Skin epidermis (tissue), 12 donors: ENCODE results near the gene ABCC3.

Experiments
- H3K27ac ChIP-seq, 21 experiments: fragments of 200-600 bp; sonication (generic) in 11 of 21; one replicate each; pipeline ENCODE4 v1.5.0; 2020; ENCODE audit warnings: mild to moderate bottlenecking in 3 of 21, inconsistent platforms in 2 of 21, moderate library complexity in 2 of 21
- H3K4me3 ChIP-seq, 7 experiments: fragments of 200-600 bp; sonication (generic) in 2 of 7; one replicate each; pipeline ENCODE4 v1.5.0; 2020; ENCODE audit warnings: inconsistent platforms in 2 of 7, mild to moderate bottlenecking in 2 of 7, moderate library complexity in 1 of 7

ABCC3 gene

DNA sequence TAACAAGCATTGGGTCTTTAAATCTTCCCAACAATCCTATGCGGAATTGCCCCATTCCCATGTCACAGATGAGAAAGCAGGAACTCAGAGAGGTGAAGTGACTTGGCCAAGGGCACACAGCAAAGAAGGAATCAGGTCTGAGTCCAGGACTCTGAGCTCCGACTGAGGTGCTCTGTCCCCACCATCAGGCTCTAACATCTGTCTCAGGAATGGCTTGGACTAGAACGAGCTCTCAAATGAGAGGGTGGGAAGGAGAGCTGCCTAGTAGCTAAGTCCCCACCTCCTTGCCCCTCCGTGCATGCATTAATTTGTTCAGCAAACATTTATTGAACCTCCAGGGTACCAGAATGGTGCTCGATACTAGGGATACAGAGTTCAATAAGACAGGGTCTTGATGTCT is 26.7 kb downstream of the ABCC3 start:
- H3K27ac ChIP-seq = peak overlapping the region in 15 of 21 experiments; percentile 3 to 77 (median 55)
- no peak overlapping the region for H3K4me3 ChIP-seq

DNA sequence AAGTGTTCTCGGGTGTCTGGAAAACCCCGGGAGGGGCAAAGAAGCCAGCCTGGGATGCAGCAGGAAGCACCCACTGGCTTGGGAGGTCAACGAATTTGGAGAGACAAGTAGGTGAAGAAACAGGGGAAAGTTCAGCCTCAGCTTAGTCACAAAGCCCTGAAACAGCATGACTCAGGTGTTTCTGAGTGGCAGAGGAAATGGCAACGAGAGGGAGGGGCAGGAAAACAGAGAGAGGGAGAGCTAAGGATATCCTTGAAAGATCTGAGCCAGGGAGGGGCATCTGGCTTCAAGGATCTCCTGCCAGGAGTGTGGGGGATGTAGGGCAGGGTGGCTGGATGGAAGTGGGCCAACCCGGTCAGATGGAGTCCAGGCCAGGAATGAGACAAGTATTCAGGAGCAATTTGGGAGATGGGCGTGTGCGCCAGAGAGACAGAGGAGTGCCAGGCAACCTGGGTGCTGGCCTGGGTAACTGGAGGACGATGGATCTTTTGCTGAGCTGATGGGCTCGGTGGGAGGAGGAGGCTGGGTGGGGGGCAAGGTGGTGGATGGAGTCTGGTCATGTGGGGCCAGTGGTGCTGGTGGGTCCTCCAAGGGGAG is 27.2 kb downstream of the ABCC3 start:
- no peak overlapping the region for H3K4me3 ChIP-seq
- peak overlapping the region in 14 of 21 experiments; percentile 8 to 74 (median 52) for H3K27ac ChIP-seq

DNA sequence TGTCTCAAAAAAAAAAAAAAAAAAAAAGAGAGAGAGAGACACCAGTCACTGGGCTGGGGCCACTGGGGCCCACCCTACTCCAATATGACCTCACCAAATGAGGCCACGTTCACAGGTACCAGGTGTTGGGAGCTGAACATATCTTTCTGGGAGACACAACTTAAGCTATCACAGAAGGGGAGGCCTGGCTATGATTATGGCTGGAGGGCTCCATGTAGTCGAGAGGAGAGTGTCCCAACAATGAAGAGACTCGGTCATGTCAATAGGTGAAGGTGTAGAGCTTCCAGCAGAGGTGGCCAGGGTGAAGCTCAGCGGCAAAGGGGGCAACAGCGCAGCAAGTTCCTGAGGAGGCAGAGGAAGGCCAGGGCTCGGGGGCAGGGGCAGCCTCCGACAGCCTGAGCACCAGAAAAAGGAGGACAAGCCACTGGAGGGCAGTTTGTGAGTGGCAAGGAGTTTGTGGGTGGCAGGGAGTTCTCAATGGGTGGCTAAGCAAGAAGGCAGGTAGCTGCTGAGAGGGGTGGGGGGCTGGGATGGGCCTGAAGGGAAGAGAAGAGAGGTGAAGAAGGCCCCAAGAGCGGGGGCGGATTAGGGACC is 28.0 kb downstream of the ABCC3 start:
- Histone ChIP-seq H3K4me3 (no peak overlapping the region), H3K27ac (peak overlapping the region in 6 of 21 experiments; percentile 17 to 74 (median 64))

DNA sequence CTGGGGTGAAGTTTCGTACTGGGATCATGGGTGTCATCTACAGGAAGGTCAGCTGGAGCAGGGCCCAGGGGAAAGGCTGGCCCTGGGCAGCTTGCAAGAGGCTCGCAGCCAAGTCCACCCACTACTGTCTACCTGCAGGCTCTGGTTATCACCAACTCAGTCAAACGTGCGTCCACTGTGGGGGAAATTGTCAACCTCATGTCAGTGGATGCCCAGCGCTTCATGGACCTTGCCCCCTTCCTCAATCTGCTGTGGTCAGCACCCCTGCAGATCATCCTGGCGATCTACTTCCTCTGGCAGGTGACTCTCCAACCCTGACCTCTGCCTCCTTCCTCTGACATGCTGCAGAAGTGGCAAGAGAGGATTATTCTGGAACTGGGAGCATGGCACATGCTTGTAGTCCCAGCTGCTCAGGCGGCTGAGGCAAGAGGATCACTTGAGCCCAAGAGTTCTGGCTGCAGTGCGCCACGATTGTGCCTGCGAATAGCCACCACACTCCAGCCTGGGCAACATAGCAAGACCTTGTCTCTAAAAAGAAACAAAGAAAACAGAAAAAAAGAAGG is 29.2 kb downstream of the ABCC3 start:
- Histone ChIP-seq H3K27ac (no peak overlapping the region), H3K4me3 (no peak overlapping the region)

DNA sequence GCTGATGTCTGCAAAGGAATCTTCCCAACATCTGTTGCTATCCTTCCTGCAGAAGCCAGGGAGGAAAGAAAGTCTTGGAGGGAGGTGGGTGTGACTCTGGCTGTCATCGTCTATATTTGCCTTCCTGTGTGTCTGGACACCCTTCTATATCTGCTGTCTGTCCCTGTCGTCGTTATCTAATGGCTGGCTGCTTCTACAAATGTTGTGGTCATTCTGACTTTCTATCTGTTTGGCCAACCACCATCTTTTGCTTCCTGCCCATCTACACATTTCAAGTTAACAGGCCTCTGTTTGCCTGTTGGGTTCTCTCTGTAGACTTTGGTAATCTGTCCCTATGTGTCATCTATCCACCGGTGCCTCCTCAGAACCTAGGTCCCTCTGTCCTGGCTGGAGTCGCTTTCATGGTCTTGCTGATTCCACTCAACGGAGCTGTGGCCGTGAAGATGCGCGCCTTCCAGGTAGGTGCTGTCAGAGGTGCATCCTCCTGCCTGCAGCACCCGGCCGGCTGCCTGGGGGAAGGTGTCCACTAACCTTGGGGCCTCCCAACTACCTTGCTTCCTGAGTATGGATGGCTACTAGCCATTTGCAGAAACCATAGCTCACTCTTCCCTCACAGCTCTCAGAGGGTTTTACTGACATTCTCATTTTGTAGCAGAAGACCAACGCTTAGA is 30.2 kb downstream of the ABCC3 start:
- no peak overlapping the region for H3K27ac ChIP-seq

DNA sequence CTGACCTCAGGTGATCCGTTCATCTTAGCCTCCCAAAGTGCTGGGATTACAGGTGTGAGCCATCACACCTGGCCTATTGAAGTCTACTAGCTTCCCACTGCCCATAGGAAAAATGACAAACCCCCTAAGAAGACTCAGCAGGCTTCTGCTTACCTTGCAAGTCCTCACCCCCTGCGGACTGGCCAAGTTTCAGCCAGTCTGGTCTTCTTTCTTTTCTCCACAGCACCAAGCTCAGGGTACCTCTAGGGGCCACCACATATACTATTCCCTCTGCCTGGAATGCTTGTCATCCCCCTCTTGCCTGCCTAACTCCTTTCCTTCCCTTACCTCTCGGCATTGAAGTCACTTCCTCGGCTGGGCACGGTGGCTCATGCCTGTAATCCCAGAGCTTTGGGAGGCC is 31.2 kb downstream of the ABCC3 start:
- H3K27ac ChIP-seq = no peak overlapping the region

More for the DNA sequence above, 30.2 kb downstream of the ABCC3 start:
- H3K4me3 ChIP-seq = no peak overlapping the region

DNA sequence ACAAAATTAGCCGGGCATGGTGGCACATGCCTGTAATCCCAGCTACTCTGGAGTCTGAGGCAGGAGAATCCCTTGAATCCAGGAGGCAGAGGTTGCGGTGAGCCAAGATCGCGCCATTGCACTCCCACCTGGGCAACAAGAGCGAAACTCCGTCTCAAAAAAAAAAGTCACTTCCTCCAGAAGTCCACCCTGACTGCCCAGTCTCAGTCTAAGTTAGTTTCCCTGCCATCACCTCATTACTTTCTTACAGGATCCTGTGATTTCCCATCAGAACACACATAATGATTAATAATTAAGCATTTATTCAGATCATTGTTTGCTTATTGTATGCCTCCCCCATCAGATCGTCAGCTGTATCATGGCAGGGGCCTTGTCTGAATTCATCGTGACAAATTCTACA is 31.6 kb downstream of the ABCC3 start:
- no peak overlapping the region for H3K27ac ChIP-seq

More for the DNA sequence above, 31.2 kb downstream of the ABCC3 start:
- H3K4me3 ChIP-seq = no peak overlapping the region

DNA sequence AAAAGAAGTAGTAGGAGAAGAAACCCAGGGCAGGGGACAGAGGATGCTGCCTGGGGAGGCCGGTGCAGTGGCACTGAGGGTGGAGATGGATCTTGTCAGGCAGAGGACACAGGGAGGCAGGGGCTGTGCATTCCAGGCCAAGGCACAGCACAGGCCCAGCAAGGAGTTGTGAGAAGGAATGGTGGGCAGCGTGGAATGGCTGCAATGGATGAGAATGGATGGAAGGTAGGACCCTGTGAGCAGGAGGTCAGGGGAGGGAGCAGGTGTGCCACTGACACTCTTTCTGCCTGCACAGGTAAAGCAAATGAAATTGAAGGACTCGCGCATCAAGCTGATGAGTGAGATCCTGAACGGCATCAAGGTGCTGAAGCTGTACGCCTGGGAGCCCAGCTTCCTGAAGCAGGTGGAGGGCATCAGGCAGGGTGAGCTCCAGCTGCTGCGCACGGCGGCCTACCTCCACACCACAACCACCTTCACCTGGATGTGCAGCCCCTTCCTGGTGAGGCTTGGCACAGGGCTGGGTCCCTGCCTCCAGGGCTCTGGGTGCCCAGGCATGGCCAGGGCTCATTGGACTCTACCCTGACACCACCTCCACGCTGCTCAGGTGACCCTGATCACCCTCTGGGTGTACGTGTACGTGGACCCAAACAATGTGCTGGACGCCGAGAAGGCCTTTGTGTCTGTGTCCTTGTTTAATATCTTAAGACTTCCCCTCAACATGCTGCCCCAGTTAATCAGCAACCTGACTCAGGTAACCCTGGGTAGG is 32.8 kb downstream of the ABCC3 start:
- no peak overlapping the region for H3K27ac ChIP-seq
- no peak overlapping the region for H3K4me3 ChIP-seq

More for the DNA sequence above, 31.6 kb downstream of the ABCC3 start:
- no peak overlapping the region for H3K4me3 ChIP-seq

DNA sequence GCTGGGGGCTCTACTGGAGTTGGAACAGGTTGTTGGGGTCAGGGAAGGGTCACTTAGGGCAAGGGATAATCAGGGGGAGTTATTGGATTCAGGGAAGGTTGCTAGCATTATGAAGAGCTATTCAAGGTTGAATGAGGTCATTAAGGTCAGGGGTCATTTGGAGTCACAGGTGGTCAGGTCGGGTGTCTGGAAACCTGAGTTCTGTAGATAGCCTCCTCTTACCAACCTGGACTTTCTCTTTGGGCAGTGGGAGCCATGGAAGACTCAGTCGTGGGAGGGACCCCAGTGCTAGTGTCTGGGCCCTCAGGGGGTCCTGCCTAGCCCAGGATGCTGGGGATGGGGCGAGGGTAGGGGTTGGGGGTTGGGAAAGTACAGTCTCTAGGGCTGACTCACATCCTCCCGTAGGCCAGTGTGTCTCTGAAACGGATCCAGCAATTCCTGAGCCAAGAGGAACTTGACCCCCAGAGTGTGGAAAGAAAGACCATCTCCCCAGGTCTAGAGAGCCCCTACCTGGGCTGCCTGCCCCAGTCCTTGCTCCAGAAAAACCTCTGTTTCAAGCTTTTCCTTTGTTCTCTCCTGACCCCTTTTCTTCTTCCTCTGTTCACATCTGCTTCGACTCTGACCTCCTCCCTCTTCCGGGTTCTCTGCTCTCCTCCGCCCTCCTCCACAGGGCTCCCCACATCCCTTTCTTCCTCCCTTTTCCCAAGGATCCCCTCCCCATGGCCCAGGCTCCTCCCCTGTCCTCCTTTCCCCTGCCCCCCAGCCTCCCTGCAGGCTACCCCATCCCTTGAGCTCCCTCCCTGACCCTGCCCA is 33.5 kb downstream of the ABCC3 start:
- no peak overlapping the region for H3K4me3 ChIP-seq
- peak overlapping the region in 6 of 21 experiments; percentile 4 to 49 (median 22) for H3K27ac ChIP-seq

DNA sequence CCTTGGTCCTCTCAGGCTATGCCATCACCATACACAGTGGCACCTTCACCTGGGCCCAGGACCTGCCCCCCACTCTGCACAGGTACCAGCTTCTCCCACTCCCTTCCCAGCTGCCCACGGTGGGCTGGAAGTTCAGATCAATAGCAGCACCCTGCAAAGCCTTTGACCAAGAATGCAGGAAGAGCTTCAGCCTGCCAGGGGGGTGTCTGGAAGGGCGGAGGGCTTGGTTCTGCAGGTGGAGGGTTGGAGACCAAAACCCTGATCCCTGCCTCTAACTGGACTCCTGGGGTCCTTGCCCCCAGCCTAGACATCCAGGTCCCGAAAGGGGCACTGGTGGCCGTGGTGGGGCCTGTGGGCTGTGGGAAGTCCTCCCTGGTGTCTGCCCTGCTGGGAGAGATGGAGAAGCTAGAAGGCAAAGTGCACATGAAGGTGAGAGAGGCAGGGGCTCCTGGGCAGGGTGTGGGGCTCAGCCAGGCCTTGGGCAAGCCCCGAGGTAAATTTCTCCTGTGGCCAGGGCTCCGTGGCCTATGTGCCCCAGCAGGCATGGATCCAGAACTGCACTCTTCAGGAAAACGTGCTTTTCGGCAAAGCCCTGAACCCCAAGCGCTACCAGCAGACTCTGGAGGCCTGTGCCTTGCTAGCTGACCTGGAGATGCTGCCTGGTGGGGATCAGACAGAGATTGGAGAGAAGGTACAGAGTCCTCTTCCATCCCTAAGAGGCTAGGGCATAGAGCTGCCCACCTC is 34.3 kb downstream of the ABCC3 start:
- no peak overlapping the region for H3K4me3 ChIP-seq
- H3K27ac ChIP-seq = peak overlapping the region in 3 of 21 experiments; percentile 4 to 25 (median 22)

DNA sequence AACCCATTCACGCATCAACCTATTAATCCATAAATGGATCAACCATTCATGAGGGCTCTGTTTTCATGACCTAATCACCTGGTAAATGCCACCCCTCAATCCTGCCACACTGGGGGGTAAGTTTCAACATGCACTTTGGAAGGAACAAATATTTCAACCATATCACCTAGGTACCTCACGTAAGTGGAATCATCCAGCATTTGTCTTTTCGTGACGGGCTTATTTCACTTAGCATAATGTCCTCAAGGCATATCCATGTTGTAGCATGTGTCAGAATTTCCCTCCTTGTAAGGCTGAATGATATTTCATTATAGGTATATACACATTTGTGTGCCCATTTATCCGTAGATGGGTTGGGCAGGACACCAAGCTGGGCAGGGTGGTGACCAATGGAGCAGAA is 37.4 kb downstream of the ABCC3 start:
- Histone ChIP-seq H3K4me3 (no peak overlapping the region), H3K27ac (peak overlapping the region in 11 of 21 experiments; percentile 11 to 77 (median 41))

DNA sequence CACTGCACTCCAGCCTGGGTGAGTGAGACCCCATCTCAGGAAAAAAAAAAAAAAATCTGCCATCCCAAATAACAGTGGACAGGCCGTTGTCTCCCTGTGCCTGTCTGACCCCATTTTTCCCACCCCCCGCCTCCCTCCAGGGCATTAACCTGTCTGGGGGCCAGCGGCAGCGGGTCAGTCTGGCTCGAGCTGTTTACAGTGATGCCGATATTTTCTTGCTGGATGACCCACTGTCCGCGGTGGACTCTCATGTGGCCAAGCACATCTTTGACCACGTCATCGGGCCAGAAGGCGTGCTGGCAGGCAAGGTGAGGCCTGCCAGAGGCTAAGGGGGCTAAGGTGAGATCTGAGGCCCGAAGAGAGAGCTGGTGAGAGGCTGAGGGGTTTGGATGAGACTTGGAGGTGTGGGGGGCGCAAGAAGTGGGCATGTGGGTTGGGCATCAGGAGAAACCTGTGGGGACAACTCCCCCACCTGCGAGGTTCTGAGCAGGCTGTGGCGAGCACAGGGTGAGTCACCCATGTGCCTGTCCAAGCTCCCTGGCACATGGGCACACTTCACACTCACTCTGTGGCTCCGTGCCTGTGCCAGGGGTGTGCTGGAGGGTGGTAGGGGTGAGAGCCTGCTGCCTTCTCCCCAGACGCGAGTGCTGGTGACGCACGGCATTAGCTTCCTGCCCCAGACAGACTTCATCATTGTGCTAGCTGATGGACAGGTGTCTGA is 38.3 kb downstream of the ABCC3 start:
- peak overlapping the region in 14 of 21 experiments; percentile 11 to 77 (median 36) for H3K27ac ChIP-seq

DNA sequence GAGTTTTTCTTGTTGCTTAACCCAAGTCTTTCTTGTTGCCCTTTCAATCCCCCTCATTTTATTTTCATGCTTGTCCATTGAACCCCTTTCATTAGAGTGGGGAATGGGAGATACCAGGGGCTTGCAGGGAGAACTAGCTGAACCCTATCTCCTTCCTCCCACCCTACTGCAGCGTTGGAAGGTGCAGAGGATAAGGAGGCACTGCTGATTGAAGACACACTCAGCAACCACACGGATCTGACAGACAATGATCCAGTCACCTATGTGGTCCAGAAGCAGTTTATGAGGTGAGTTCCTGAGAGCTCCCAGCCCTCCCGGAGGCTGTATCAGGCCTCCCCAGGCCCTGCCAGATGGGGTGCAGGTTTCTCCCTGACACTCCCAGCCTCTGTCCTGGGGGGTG is 40.5 kb downstream of the ABCC3 start:
- no peak overlapping the region for H3K4me3 ChIP-seq
- no peak overlapping the region for H3K27ac ChIP-seq

More for the DNA sequence above, 38.3 kb downstream of the ABCC3 start:
- H3K4me3 ChIP-seq = no peak overlapping the region

DNA sequence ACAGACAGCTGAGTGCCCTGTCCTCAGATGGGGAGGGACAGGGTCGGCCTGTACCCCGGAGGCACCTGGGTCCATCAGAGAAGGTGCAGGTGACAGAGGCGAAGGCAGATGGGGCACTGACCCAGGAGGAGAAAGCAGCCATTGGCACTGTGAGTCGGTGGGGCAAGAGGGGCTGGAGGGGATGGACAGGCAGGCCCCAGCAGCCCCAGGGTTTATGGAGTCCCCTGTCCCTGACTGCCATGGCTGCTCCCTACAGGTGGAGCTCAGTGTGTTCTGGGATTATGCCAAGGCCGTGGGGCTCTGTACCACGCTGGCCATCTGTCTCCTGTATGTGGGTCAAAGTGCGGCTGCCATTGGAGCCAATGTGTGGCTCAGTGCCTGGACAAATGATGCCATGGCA is 40.9 kb downstream of the ABCC3 start:
- no peak overlapping the region for H3K27ac ChIP-seq
- H3K4me3 ChIP-seq = no peak overlapping the region

DNA sequence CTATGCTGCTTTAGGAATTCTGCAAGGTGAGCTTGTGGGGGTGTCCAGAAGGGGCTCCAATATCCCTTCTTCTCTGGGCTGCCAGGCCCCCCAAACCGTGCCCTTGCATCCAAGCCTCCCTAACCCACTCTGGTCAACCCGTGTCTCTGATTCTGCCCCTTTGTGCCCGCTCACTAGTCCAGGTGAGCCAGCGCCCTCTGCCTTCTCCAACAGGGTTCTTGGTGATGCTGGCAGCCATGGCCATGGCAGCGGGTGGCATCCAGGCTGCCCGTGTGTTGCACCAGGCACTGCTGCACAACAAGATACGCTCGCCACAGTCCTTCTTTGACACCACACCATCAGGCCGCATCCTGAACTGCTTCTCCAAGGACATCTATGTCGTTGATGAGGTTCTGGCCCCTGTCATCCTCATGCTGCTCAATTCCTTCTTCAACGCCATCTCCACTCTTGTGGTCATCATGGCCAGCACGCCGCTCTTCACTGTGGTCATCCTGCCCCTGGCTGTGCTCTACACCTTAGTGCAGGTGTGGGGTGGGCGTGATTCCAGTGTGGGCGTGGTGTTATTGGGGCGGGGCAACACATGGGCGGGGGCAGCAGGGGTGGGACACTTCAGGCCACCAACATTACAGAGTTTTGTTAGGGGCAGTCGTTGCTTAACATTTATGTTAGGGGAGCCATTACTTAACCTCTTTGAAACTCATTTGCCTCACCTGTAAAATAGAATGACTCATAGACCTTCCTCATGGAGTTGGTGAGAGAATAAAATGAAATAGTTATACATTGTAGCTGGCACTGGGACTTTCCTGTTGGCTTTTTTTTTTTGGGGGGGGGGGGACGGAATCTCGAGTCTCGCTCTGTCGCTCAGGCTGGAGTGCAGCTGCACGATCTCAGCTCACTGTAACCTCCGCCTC is 41.6 kb downstream of the ABCC3 start:
- Histone ChIP-seq H3K4me3 (no peak overlapping the region), H3K27ac (no peak overlapping the region)

DNA sequence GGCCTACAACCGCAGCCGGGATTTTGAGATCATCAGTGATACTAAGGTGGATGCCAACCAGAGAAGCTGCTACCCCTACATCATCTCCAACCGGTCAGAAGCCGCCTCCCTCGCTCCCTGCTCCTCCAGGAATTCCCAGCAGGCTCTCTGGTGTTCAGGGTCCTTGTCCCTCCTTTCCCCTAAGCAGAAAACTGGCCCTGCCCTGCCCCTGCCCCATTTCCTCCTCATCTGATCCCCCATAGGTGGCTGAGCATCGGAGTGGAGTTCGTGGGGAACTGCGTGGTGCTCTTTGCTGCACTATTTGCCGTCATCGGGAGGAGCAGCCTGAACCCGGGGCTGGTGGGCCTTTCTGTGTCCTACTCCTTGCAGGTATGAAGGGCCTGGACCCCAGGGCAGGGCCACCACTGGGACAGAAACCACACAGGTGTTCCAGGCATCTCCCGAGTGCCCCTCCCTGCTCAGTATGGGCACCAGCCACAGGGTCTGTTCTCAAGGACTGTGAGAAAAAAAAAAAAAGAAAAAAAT is 43.2 kb downstream of the ABCC3 start:
- Histone ChIP-seq H3K27ac (no peak overlapping the region), H3K4me3 (no peak overlapping the region)
